ENCODE measurements around the gene ANKRD23. TPM values are rescaled to one million over a fixed set of nuclear protein-coding genes. Genes with fewer than 3 reads are reported as not detected.

Gene ANKRD23
- total and polyA plus RNA-seq, 2 of the 8 experiments (the other 6 are each of a cell fraction or from before 2014, with no cell fraction given), result 3.4 to 3.5 TPM

DNA sequence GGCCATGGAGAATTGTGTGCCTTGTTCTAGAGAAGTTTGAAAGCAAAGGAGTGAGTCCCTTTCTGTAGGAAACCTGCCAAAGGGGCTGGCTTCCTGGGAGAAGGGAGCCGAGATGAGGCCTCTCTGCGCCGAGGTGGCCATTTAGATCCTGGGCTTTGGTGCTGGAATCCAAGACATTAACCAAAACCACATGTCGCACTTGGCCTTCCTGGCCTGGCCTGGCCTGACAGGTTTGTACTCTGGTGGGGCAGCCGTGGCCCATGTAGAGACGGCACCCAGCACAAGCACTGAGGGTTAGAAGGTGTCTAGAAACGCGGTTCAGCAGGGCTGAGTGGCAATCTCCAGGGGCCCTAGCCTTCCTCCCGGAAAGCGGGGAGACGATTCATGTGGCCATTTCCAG, 20.6 kb downstream of the ANKRD23 start:
- peaks cover 0 to 63% of the 10 kb centered on the region in 2 experiments; a peak in 2 of 4 replicates for H3K79me2 ChIP-seq (ENCODE audit: control insufficient read depth in 1 of 2, insufficient read depth in 2 of 2, low read length in 2 of 2)
- 89% methylated on average over 11 of the region's 11 CpGs; no CpG with 5 or more reads in 1 of the 2 experiments for WGBS, 2 experiments (ENCODE audit: extremely low coverage in 1 of 2, insufficient coverage in 1 of 2, insufficient read length in 1 of 2, insufficient replicate concordance in 2 of 2, low coverage in 1 of 2, low lambda C conversion rate in 2 of 2, missing lambda C conversion rate in 1 of 2)
- peaks cover 12 to 39% of the 10 kb centered on the region in 2 experiments for H4K20me1 ChIP-seq (replicated peaks in 1 of 2; ENCODE audit: control insufficient read depth in 1 of 2, insufficient read depth in 2 of 2, low read length in 2 of 2)
- no peak for TF ChIP-seq HDAC2 (IDR thresholded peaks at IDR 0.05; ENCODE audit: borderline replicate concordance in 1 of 2, low read depth in 2 of 2, low read length in 2 of 2)

More for the DNA sequence above, 20.6 kb downstream of the ANKRD23 start:
- Histone ChIP-seq H3K4me2 (ENCODE audit: insufficient read depth in 1 of 2, low read depth in 2 of 2, low read length in 2 of 2) (no peak overlapping the region), H2BK120ac (replicated peaks; ENCODE audit: low read depth, low read length) (no peak overlapping the region), H2BK15ac (ENCODE audit: low read length) (no peak overlapping the region), H3K4ac (replicated peaks; ENCODE audit: insufficient read length, low read depth, low read length) (no peak overlapping the region), H3K9me3 (ENCODE audit: insufficient read depth in 2 of 2, low read depth in 1 of 2, low read length in 1 of 2) (no peaks in the 10 kb centered on the region), H3K14ac (ENCODE audit: insufficient read length) (no peak overlapping the region), H2BK20ac (ENCODE audit: low read length) (no peak overlapping the region), H3K4me1 (replicated peaks in 1 of 4; ENCODE audit: control insufficient read depth in 3 of 4, insufficient read depth in 4 of 4, low read length in 3 of 4) (peaks cover 0 to 16% (median 10%) of the 10 kb centered on the region in 4 experiments; a peak in 5 of 7 replicates), H3K27me3 (replicated peaks in 1 of 4; ENCODE audit: control insufficient read depth in 3 of 4, extremely low read depth in 1 of 4, insufficient read depth in 3 of 4, low read length in 3 of 4) (no peaks in the 10 kb centered on the region), H3K23me2 (ENCODE audit: low read depth, low read length) (no peaks in the 10 kb centered on the region), H3K18ac (ENCODE audit: extremely low read depth, low read length) (no peak overlapping the region), H3K9ac (replicated peaks in 1 of 4; ENCODE audit: extremely low read depth in 1 of 4, low read depth in 3 of 4, low read length in 3 of 4) (no peak overlapping the region), H3K4me3 (ENCODE audit: extremely low read depth in 1 of 4, insufficient read depth in 2 of 4, low read depth in 3 of 4, low read length in 4 of 4) (no peak overlapping the region), H3K23ac (ENCODE audit: insufficient read length) (no peak overlapping the region), H2BK12ac (ENCODE audit: low read depth, low read length) (no peak overlapping the region), H2BK5ac (ENCODE audit: low read depth, low read length) (no peak overlapping the region; the same call in 1 of the 2 replicates), H2AFZ (ENCODE audit: low read length) (no peak overlapping the region), H3K27ac (ENCODE audit: low read depth, low read length) (no peak overlapping the region), H2AK5ac (ENCODE audit: low read depth, low read length) (no peak overlapping the region), H3K56ac (replicated peaks; ENCODE audit: insufficient read length, low read depth, low read length) (no peak overlapping the region), H4K5ac (ENCODE audit: insufficient read length, low read depth, low read length) (no peak overlapping the region), H3K79me1 (ENCODE audit: low read depth, low read length) (peaks cover 28% of the 10 kb centered on the region), H4K91ac (replicated peaks; ENCODE audit: insufficient read length, low read length) (no peak overlapping the region), H4K8ac (ENCODE audit: extremely low read depth, insufficient read depth, low read length) (no peak overlapping the region; the same call in 1 of the 2 replicates), H3K36me3 (ENCODE audit: control insufficient read depth in 2 of 4, insufficient read depth in 4 of 4, low read length in 3 of 4) (peaks cover 6 to 44% (median 18%) of the 10 kb centered on the region in 4 experiments; a peak in 7 of 8 replicates)
- ChIA-PET POLR2A (ENCODE audit: partially characterized antibody) (interaction anchor here (0.5 to 1.5 kb wide), 5 partner anchors 10 to 64 kb away, joined by 3 to 4 read pairs (median 3); partner anchors contain the start of gene ANKRD39), CTCF (ENCODE audit: partially characterized antibody) (interaction anchor here (0.6 to 1.7 kb wide), 6 partner anchors 8 to 128 kb away, joined by 3 to 6 read pairs (median 4); partner anchors contain the start of gene ANKRD39)
- DNase-seq (ENCODE audit: low read depth in 1 of 2, low spot score in 2 of 2) (no peak), FAIRE-seq (no peak)

All from H1 (cell line).